WTC11 (cell line): ENCODE data around the gene OGFOD3. TPM values are rescaled to one million over a fixed set of nuclear protein-coding genes. Genes with fewer than 3 reads are reported as not detected.
"Not testable (repeated sequence)": the region's sequence is repeated elsewhere in the genome, so short reads cannot be mapped to it uniquely, and the experiment has no call there.

Experiments used
- ATAC-seq: fragments of 200-7000 bp; cut with Tn5 transposase; 2 replicates; pipeline ENCODE4 v1.10.0; 2021; ENCODE audit warnings: mild to moderate bottlenecking, moderate library complexity
- CTCF ChIA-PET: fragments of 300-600 bp; sonication (Branson Sonifier 250); formaldehyde crosslinking; loops from one replicate; lab custom pipeline; 2021; ENCODE audit warnings: antibody characterized with exemption; lab: Charles Lee
- POLR2A ChIA-PET: fragments of 350-600 bp; sonication (Branson Sonifier 250); formaldehyde crosslinking; loops from one replicate; lab custom pipeline; 2021; ENCODE audit warnings: antibody characterized with exemption; lab: Charles Lee
- DNase-seq: peaks from one replicate; pipeline ENCODE4 v3.0.0; 2021; ENCODE audit warnings: low spot score
- H3K27ac Mint-ChIP-seq: 2 replicates; pipeline ENCODE4 v1.8.0; 2021; ENCODE audit warnings: mixed read lengths
- H3K27me3 Mint-ChIP-seq: 2 replicates; pipeline ENCODE4 v1.8.0; 2021; ENCODE audit warnings: low read depth, mild to moderate bottlenecking, moderate library complexity, mixed read lengths
- H3K36me3 Mint-ChIP-seq: 2 replicates; pipeline ENCODE4 v1.8.0; 2021; ENCODE audit warnings: mixed read lengths
- H3K4me1 Mint-ChIP-seq: 2 replicates; pipeline ENCODE4 v1.8.0; 2022; ENCODE audit warnings: mixed read lengths
- H3K4me3 Mint-ChIP-seq: 2 replicates; pipeline ENCODE4 v1.8.0; 2021; ENCODE audit warnings: mild to moderate bottlenecking, moderate library complexity, mixed read lengths
- H3K9me3 Mint-ChIP-seq: 2 replicates; pipeline ENCODE4 v1.8.0; 2021; ENCODE audit warnings: mixed read lengths
- FOXJ3 ChIP-seq: sonication (generic); formaldehyde crosslinking; IDR thresholded peaks from 2 replicates; pipeline ENCODE4 v1.9.0; 2021; ENCODE audit warnings: missing genetic modification reagents, mild to moderate bottlenecking, borderline replicate concordance
- IRF2 ChIP-seq: sonication (generic); formaldehyde crosslinking; IDR thresholded peaks from 2 replicates; pipeline ENCODE4 v1.8.0; 2022; ENCODE audit warnings: low read depth, missing genetic modification reagents, borderline replicate concordance
- NFYB ChIP-seq: sonication (generic); formaldehyde crosslinking; conservative IDR thresholded peaks from 2 replicates; pipeline ENCODE4 v1.8.0; 2022; ENCODE audit warnings: low read depth, missing genetic modification reagents
- SMAD4 ChIP-seq: sonication (generic); formaldehyde crosslinking; IDR thresholded peaks from 2 replicates; pipeline ENCODE4 v1.8.0; 2022; ENCODE audit warnings: mild to moderate bottlenecking, missing genetic modification reagents
- SOX15 ChIP-seq: fragments of 250-450 bp; sonication (Bioruptor Pico); IDR thresholded peaks from 2 replicates; pipeline ENCODE4 v1.9.0; 2021; ENCODE audit warnings: mild to moderate bottlenecking
- TP53 ChIP-seq: sonication (generic); formaldehyde crosslinking; IDR thresholded peaks from 2 replicates; pipeline ENCODE4 v1.8.1; 2023; ENCODE audit warnings: mild to moderate bottlenecking, missing genetic modification reagents
- ZNF121 ChIP-seq: sonication (generic); formaldehyde crosslinking; IDR thresholded peaks from 2 replicates; pipeline ENCODE4 v1.8.0; 2023; ENCODE audit warnings: missing genetic modification reagents
- total RNA-seq: library from RNA; stranded (reverse); gene quantifications from 3 replicates; pipeline ENCODE4 v1.2.3, GENCODE V29; 2021
- TF ChIP-seq, protein P1 (sequence below): fragments of 250-450 bp; sonication (Bioruptor Pico); IDR thresholded peaks from 2 replicates; pipeline ENCODE4 v2.1.2; 2022; ENCODE audit warnings: mild to moderate bottlenecking, moderate library complexity
- TF ChIP-seq, protein P2 (sequence below): fragments of 250-450 bp; sonication (Bioruptor Pico); IDR thresholded peaks from 2 replicates; pipeline ENCODE4 v1.9.0; 2021; ENCODE audit warnings: mild to moderate bottlenecking, borderline replicate concordance
- TF ChIP-seq, protein P3 (sequence below): sonication (generic); formaldehyde crosslinking; IDR thresholded peaks from 2 replicates; pipeline ENCODE4 v1.8.0; 2022; ENCODE audit warnings: mild to moderate bottlenecking, missing genetic modification reagents
- TF ChIP-seq, protein P4 (sequence below): fragments of 250-450 bp; sonication (Bioruptor Pico); IDR thresholded peaks from 2 replicates; pipeline ENCODE4 v1.9.0; 2021; ENCODE audit warnings: mild to moderate bottlenecking

OGFOD3 gene
- total RNA-seq, 1 experiment from 2014 or later, result 20.4 TPM

DNA sequence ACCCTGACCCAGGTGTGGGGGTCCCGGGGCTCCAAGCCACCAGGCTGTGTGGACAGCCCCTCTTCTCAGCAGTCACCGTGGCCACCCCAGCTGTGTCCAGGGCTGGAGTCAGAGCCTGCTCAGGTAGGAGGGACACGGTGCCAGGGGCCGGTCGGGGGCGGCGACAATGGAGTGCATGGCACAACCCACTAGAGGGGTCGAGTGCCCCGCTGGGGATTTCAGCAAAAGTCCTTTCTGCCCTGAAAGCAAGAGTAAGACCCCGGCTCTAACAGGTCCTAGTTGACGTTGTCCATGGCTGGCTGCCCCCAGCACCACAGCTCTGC, 35.5 kb downstream of the OGFOD3 start (continued):
- TF ChIP-seq, protein P1, sequence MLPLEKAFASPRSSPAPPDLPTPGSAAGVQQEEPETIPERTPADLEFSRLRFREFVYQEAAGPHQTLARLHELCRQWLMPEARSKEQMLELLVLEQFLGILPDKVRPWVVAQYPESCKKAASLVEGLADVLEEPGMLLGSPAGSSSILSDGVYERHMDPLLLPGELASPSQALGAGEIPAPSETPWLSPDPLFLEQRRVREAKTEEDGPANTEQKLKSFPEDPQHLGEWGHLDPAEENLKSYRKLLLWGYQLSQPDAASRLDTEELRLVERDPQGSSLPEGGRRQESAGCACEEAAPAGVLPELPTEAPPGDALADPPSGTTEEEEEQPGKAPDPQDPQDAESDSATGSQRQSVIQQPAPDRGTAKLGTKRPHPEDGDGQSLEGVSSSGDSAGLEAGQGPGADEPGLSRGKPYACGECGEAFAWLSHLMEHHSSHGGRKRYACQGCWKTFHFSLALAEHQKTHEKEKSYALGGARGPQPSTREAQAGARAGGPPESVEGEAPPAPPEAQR (CRISPR knock-in tag), result no peak
- TF ChIP-seq, protein P2, sequence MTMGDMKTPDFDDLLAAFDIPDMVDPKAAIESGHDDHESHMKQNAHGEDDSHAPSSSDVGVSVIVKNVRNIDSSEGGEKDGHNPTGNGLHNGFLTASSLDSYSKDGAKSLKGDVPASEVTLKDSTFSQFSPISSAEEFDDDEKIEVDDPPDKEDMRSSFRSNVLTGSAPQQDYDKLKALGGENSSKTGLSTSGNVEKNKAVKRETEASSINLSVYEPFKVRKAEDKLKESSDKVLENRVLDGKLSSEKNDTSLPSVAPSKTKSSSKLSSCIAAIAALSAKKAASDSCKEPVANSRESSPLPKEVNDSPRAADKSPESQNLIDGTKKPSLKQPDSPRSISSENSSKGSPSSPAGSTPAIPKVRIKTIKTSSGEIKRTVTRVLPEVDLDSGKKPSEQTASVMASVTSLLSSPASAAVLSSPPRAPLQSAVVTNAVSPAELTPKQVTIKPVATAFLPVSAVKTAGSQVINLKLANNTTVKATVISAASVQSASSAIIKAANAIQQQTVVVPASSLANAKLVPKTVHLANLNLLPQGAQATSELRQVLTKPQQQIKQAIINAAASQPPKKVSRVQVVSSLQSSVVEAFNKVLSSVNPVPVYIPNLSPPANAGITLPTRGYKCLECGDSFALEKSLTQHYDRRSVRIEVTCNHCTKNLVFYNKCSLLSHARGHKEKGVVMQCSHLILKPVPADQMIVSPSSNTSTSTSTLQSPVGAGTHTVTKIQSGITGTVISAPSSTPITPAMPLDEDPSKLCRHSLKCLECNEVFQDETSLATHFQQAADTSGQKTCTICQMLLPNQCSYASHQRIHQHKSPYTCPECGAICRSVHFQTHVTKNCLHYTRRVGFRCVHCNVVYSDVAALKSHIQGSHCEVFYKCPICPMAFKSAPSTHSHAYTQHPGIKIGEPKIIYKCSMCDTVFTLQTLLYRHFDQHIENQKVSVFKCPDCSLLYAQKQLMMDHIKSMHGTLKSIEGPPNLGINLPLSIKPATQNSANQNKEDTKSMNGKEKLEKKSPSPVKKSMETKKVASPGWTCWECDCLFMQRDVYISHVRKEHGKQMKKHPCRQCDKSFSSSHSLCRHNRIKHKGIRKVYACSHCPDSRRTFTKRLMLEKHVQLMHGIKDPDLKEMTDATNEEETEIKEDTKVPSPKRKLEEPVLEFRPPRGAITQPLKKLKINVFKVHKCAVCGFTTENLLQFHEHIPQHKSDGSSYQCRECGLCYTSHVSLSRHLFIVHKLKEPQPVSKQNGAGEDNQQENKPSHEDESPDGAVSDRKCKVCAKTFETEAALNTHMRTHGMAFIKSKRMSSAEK, result no peak
- TF ChIP-seq, protein P3, sequence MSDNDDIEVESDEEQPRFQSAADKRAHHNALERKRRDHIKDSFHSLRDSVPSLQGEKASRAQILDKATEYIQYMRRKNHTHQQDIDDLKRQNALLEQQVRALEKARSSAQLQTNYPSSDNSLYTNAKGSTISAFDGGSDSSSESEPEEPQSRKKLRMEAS, result no peak
- TF ChIP-seq, protein P4, sequence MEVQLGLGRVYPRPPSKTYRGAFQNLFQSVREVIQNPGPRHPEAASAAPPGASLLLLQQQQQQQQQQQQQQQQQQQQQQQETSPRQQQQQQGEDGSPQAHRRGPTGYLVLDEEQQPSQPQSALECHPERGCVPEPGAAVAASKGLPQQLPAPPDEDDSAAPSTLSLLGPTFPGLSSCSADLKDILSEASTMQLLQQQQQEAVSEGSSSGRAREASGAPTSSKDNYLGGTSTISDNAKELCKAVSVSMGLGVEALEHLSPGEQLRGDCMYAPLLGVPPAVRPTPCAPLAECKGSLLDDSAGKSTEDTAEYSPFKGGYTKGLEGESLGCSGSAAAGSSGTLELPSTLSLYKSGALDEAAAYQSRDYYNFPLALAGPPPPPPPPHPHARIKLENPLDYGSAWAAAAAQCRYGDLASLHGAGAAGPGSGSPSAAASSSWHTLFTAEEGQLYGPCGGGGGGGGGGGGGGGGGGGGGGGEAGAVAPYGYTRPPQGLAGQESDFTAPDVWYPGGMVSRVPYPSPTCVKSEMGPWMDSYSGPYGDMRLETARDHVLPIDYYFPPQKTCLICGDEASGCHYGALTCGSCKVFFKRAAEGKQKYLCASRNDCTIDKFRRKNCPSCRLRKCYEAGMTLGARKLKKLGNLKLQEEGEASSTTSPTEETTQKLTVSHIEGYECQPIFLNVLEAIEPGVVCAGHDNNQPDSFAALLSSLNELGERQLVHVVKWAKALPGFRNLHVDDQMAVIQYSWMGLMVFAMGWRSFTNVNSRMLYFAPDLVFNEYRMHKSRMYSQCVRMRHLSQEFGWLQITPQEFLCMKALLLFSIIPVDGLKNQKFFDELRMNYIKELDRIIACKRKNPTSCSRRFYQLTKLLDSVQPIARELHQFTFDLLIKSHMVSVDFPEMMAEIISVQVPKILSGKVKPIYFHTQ (CRISPR knock-in tag), result no peak
- no peak for TF ChIP-seq SOX15 (CRISPR knock-in tag)

DNA sequence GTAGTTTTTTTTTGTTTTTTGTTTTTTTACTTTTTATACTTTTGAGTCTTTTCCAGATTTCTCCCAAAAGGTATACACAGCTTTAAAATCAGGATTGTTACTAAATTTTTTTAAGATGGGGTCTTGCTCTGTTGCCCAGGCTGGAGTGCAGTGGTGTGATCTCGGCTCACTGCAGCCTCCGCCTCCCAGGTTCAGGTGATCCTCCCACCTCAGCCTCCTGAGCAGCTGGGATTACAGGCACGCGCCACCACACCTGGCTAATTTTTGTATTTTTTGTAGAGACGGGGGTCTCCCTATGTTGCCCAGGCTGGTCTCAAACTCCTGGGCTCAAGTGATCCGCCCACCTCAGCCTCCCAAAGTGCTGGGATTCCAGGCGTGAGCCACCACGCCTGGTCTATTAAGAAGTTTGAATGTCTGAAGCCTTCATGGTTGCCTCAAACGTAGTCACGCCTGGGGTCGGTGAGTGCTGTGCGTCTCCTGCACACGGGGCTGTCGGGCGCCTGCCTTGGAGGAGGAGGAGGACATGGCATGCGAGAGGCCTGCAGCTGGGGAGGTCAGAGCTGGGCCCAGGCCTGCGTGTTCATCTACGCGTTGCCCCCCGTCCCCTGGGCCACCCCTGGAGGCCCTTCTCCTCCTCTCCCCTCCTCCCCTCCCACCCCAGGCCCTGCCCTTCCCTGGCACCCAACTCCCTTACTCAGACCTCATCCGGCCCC, 36.0 kb downstream of the OGFOD3 start:
- CTCF ChIA-PET, DNase-seq, H3K4me1 Mint-ChIP-seq, ATAC-seq, H3K4me3 Mint-ChIP-seq, POLR2A ChIA-PET, H3K9me3 Mint-ChIP-seq, H3K36me3 Mint-ChIP-seq, H3K27ac Mint-ChIP-seq, H3K27me3 Mint-ChIP-seq: not testable (repeated sequence)
- 0 out of 2 replicates have a peak, but pooled peaks have one; percentile 62 for TF ChIP-seq ZNF121 (CRISPR knock-in tag)

DNA sequence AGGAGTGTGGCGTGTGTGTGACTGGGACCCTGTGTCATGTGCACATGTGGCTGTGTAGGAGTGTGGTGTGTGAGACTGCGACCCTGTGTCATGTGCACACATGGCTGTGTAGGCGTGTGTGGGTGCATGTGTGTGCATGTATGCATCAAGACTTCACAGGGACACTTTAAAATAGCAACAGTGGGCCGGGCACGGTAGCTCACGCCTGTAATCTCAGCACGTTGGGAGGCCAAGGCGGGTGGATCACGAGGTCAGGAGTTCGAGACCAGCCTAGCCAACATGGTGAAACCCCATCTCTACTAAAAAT, 36.7 kb downstream of the OGFOD3 start:
- H3K27ac Mint-ChIP-seq, H3K9me3 Mint-ChIP-seq, POLR2A ChIA-PET, H3K27me3 Mint-ChIP-seq, H3K4me1 Mint-ChIP-seq, H3K36me3 Mint-ChIP-seq, ATAC-seq, H3K4me3 Mint-ChIP-seq, DNase-seq: not testable (repeated sequence)
- CTCF ChIA-PET, result interaction anchor here (0.7 kb wide), 1 partner anchor 317 kb away, joined by 4 read pairs; the partner anchor contains the start of gene RAB40B

DNA sequence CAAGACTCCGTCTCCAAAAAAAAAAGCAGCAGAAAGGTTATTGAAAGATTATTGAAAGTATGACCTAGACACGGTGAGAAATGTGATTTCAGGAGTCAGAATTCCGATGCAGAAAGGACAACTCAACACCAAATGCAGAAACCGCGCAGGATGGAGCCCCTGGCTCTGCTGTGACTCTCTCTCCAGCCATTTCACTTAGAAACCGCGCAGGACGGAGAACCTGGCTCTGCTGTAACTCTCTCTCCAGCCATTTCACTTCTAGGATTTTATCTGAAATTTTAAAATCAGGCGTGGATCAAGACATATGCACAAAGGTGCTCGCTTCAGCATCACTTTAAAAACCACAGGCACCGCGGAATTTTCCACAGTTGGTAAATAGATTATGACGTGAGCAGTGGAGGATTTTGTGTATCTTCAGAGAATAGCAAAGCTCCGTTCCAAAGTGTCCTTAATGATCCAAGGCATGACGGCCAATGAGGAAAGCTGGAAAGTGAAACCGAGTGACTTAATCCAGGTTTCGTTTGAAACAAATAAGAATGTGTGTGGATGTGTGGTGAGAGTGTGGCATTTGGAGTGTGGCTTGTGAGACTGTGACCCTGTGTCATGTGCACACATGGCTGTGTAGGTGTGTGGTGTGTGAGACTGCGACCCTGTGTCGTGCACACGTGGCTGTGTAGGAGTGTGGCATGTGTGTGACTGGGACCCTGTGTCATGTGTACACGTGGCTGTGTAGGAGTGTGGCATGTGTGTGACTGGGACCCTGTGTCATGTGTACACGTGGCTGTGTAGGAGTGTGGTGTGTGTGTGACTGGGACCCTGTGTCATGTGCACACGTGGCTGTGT, 37.3 kb downstream of the OGFOD3 start:
- H3K4me3 Mint-ChIP-seq, result no peak overlapping the region
- peaks cover 9% of the 10 kb centered on the region for H3K27me3 Mint-ChIP-seq
- POLR2A ChIA-PET, result no interaction called here
- H3K27ac Mint-ChIP-seq, result no peak overlapping the region
- CTCF ChIA-PET, result interaction anchor here (0.7 to 1.0 kb wide), 2 partner anchors 29 to 317 kb away, joined by 3 to 4 read pairs; partner anchors contain the start of gene RAB40B
- DNase-seq, result no peak
- H3K4me1 Mint-ChIP-seq, result peaks cover 3% of the 10 kb centered on the region
- H3K36me3 Mint-ChIP-seq, result no peaks in the 10 kb centered on the region
- no peak for ATAC-seq
- no peaks in the 10 kb centered on the region for H3K9me3 Mint-ChIP-seq
- TF ChIP-seq TP53 (CRISPR knock-in tag), result no peak
- no peak for TF ChIP-seq NFYB (CRISPR knock-in tag)
- no peak for TF ChIP-seq SMAD4 (CRISPR knock-in tag)
- TF ChIP-seq, protein P2, result no peak
- TF ChIP-seq FOXJ3 (CRISPR knock-in tag), result no peak
- no peak for TF ChIP-seq IRF2 (CRISPR knock-in tag)
